ENCODE results near the gene NDUFAF8. TPM values are rescaled to one million over a fixed set of nuclear protein-coding genes. Genes with fewer than 3 reads are reported as not detected.

Gene NDUFAF8
- total RNA-seq, 2 experiments from 2014 or later = 41.6 to 53.7 TPM

DNA sequence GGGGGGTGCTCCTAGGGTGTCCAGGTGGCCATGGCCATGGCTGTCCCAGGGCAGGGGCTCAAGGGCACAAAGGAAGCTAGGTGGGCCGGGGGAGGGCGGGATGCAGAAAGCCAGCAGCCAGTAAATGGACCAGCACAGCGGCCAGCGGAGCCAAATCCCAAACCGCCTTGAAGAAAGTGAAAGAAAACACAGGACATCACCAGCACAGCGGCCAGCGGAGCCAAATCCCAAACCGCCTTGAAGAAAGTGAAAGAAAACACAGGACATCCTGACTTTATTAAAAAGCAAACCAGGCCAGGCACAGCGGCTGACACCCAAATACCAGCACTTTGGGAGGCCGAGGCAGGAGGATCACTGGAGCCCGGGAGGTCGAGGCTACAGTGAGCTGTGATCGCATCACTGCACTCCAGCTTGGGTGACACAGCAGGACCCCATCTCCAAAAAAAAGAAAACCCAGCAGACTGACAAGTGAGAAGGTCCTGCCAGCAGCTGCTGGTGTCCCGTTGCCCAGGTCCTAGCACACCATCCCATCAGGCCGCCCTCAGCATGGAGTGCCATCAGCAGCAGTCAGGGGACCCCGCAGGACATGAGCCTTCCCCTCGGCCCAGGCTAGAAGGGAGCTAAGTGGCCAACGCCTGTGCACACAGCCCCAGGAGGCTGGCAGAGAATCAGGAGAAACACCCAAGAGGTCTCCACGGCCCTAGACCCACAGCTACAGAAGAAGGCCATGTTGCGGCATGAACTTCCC is 39.0 kb downstream of the NDUFAF8 start:
- CTCF ChIA-PET = no interaction called here
- Mint-ChIP-seq H3K9me3 (ENCODE audit: low read depth) (no peaks in the 10 kb centered on the region), H3K27me3 (no peaks in the 10 kb centered on the region), H3K4me3 (no peak overlapping the region), H3K27ac (no peak overlapping the region), H3K36me3 (peaks cover 16% of the 10 kb centered on the region), H3K4me1 (no peaks in the 10 kb centered on the region)
- no peak for ATAC-seq
- no peak for DNase-seq

DNA sequence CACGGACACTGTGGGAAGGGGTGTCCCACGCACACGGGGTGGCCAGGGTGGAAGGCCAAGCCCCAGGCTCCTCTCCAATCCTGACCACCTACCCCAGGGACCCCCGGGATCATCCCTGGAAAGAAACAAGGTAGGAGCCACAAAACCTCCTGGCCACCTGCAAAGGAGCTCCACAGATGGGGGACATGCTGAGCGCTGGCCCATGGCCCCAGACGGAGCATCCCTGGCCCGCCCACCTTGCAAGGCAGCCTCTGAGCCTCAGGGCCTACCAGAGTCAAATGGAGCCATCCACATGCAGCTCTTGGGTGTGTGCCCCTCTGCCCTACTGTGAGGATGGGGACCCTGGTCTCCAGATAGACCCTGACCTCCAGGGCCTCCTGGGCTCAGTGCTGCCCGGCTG is 39.7 kb downstream of the NDUFAF8 start:
- no peaks in the 10 kb centered on the region for H3K27me3 Mint-ChIP-seq
- H3K4me1 Mint-ChIP-seq = no peaks in the 10 kb centered on the region
- H3K36me3 Mint-ChIP-seq = peaks cover 16% of the 10 kb centered on the region
- no peak for ATAC-seq
- H3K4me3 Mint-ChIP-seq = no peak overlapping the region
- DNase-seq = no peak
- H3K27ac Mint-ChIP-seq = no peak overlapping the region
- H3K9me3 Mint-ChIP-seq (ENCODE audit: low read depth) = no peaks in the 10 kb centered on the region
- CTCF ChIA-PET = no interaction called here

DNA sequence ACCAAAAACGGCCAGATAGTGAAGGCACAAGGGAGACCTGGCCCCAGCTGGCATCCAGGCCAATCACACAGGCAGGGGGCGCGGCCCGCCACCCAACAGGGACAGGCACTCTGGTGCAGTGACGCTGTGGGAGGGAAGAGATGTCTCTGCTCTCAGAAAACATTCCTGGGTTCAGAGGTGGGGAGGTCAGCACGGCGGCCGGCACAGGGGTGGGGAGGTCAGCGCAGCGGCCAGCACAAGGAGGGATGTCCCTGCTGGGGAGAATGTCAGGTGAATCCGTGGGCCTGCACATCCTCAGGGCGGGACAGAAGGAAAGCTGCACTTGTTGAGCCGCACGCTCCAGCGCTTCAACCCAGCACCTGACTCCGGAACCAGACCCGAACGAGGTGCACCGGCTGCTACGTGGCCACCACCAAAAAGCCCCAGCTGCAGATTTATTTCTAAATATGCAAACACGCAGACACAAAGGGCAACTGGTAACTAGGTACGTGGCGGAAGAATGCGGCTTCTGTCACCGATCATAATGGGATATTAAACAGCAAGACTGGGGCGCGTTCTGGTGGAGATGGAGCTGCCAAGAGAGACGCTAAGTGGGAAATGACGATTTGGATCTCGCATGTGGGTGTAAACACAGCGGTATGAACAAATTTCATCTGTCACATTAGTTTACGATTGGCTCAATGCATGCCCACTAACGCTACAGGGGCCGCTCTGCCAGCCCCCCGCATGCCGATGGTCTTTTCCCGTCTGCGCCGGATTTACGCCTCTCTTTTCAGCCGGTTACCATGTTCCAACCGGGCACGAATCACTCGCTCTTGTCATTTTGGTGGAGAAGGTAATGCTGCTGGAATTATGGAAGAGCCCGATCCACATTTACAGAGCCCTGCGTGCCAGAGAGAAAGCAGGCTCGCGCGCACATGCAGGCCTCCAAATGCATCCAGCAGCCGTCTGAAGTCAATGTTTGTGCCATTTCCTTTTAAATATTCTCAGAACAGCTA is 40.5 kb downstream of the NDUFAF8 start:
- CTCF ChIA-PET = no interaction called here
- H3K9me3 Mint-ChIP-seq (ENCODE audit: low read depth) = no peaks in the 10 kb centered on the region
- DNase-seq = no peak
- H3K27me3 Mint-ChIP-seq = no peaks in the 10 kb centered on the region
- H3K4me3 Mint-ChIP-seq = no peak overlapping the region
- ATAC-seq = no peak
- peaks cover 4% of the 10 kb centered on the region for H3K4me1 Mint-ChIP-seq
- H3K36me3 Mint-ChIP-seq = peaks cover 19% of the 10 kb centered on the region
- no peak overlapping the region for H3K27ac Mint-ChIP-seq

GRCh38 chr17:81280571-81280970 is 41.5 kb downstream of the NDUFAF8 start:
- ATAC-seq = no peak
- peaks cover 13% of the 10 kb centered on the region for H3K4me1 Mint-ChIP-seq
- no peak overlapping the region for H3K4me3 Mint-ChIP-seq
- no peak overlapping the region for H3K27ac Mint-ChIP-seq
- H3K9me3 Mint-ChIP-seq (ENCODE audit: low read depth) = no peaks in the 10 kb centered on the region
- DNase-seq = no peak
- peaks cover 20% of the 10 kb centered on the region for H3K36me3 Mint-ChIP-seq
- CTCF ChIA-PET = no interaction called here
- H3K27me3 Mint-ChIP-seq = no peaks in the 10 kb centered on the region

DNA sequence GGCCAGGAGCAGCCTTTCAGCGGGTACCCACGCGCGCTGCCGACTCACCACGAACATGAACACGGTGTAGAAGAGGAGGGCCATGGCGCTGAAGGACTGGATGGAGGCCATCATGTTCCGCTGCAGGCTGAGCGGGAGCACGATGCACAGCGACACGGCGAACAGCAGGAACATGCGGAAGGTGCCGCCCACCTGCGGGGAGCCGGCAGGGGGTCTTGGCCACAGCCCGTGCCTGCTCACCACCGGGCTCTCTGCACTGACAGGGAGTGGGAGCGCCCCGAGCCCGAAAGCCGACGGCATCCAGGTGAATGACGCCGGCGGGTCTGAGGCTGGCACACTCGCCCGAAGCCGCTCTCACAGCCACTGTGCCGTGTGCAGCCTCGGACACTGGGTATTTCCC is 43.0 kb downstream of the NDUFAF8 start:
- Mint-ChIP-seq H3K36me3 (peaks cover 18% of the 10 kb centered on the region), H3K27ac (no peak overlapping the region), H3K4me1 (peaks cover 27% of the 10 kb centered on the region), H3K9me3 (ENCODE audit: low read depth) (no peaks in the 10 kb centered on the region), H3K4me3 (no peak overlapping the region), H3K27me3 (no peaks in the 10 kb centered on the region)
- no peak for DNase-seq
- CTCF ChIA-PET = no interaction called here
- no peak for ATAC-seq

GRCh38 chr17:81282876-81283275 is 43.8 kb downstream of the NDUFAF8 start:
- Mint-ChIP-seq H3K9me3 (ENCODE audit: low read depth) (no peaks in the 10 kb centered on the region), H3K4me3 (no peak overlapping the region), H3K27ac (no peak overlapping the region), H3K4me1 (peaks cover 33% of the 10 kb centered on the region), H3K27me3 (no peaks in the 10 kb centered on the region), H3K36me3 (peaks cover 16% of the 10 kb centered on the region)
- CTCF ChIA-PET = interaction anchor here (1.0 kb wide), 1 partner anchor 202 kb away, joined by 3 read pairs; no protein-coding TSS in a partner anchor
- ATAC-seq (no peak), DNase-seq (no peak)

GRCh38 chr17:81285179-81285878 is 46.2 kb downstream of the NDUFAF8 start:
- peak overlapping the region; percentile 89 for H3K27ac Mint-ChIP-seq
- H3K9me3 Mint-ChIP-seq (ENCODE audit: low read depth) = no peaks in the 10 kb centered on the region
- peak; percentile 86 for ATAC-seq
- peaks cover 18% of the 10 kb centered on the region for H3K36me3 Mint-ChIP-seq
- peak overlapping the region; percentile 78 for H3K4me3 Mint-ChIP-seq
- peak; percentile 79 for DNase-seq
- peaks cover 39% of the 10 kb centered on the region for H3K4me1 Mint-ChIP-seq
- CTCF ChIA-PET = interaction anchor here (0.9 to 1.5 kb wide), 5 partner anchors 10 to 199 kb away, joined by 3 to 8 read pairs (median 4); partner anchors contain the start of gene SLC38A10
- no peaks in the 10 kb centered on the region for H3K27me3 Mint-ChIP-seq

- Mint-ChIP-seq H3K4me3 (peak overlapping the region; percentile 78), H3K36me3 (peaks cover 19% of the 10 kb centered on the region), H3K27ac (peak overlapping the region; percentile 89), H3K27me3 (no peaks in the 10 kb centered on the region), H3K4me1 (peaks cover 40% of the 10 kb centered on the region), H3K9me3 (ENCODE audit: low read depth) (no peaks in the 10 kb centered on the region)
- ATAC-seq = no peak
- no peak for DNase-seq
- CTCF ChIA-PET = interaction anchor here (1.3 to 1.5 kb wide), 2 partner anchors 10 to 33 kb away, joined by 4 to 8 read pairs; partner anchors contain the start of gene SLC38A10
Measured at GRCh38 chr17:81285894-81286293, 46.8 kb downstream of the NDUFAF8 start.

GRCh38 chr17:81286491-81287145 is 47.5 kb downstream of the NDUFAF8 start:
- Mint-ChIP-seq H3K9me3 (ENCODE audit: low read depth) (no peaks in the 10 kb centered on the region), H3K27ac (peak overlapping the region; percentile 89), H3K27me3 (no peaks in the 10 kb centered on the region), H3K36me3 (peaks cover 20% of the 10 kb centered on the region), H3K4me1 (peaks cover 45% of the 10 kb centered on the region), H3K4me3 (no peak overlapping the region)
- CTCF ChIA-PET = no interaction called here
- ATAC-seq (no peak), DNase-seq (no peak)

GRCh38 chr17:81287152-81287551 is 48.0 kb downstream of the NDUFAF8 start:
- Mint-ChIP-seq H3K9me3 (ENCODE audit: low read depth) (no peaks in the 10 kb centered on the region), H3K27ac (peak overlapping the region; percentile 47), H3K27me3 (no peaks in the 10 kb centered on the region), H3K4me3 (no peak overlapping the region), H3K4me1 (peaks cover 46% of the 10 kb centered on the region), H3K36me3 (peaks cover 19% of the 10 kb centered on the region)
- ATAC-seq (no peak), DNase-seq (no peak)
- CTCF ChIA-PET = no interaction called here

DNA sequence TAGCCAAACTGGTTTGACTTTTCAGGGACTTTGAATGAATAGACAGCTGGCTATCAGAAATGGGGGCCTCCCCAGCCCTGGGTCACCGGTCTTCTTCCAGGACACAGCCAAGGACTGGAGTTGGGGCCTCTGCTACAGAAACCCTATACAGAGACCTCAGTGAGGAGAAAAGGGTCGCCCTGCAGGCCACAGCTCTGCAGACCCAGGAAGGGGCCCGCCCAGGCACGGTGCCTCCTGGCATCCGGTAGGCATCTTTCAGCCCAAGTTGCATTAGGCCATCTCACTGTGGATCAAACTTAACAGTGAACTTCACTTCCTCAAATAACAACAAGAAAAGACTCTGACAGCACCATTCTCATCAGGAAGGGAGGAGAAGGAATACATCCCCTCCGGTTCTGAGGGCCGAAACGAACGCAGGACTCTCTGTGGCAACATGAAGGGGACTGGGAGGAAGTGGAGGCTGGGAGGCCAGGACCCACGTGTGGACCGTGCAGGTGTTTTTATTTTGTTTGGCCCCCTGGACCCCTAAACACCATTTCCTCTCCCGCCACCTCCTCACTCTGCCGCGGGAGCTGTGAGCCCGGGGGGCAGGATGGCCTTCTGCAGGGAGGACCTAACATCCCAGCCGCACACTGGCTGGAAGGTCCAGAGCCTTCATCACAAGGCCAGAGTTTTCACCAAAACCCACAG is 48.8 kb downstream of the NDUFAF8 start:
- H3K4me1 Mint-ChIP-seq = peaks cover 50% of the 10 kb centered on the region

DNA sequence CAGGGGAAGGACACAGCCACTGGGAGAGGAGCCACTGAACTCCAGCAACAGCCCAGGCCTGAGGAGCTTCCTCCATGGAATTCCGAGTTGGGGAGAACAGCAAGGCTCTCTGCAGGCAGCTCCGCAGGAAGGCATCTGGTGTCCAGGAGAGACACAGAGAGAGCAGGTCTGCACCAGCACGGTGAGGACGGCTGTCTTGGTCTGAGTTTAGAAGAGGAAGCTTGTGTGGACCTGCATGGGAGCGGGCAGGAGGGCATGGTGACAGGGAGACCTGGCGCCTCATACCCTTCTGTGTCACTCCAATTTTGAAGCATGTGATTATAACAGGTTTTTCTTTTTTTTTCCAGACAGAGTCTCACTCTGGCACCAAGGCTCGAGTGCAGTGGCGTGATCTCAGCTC is 49.6 kb downstream of the NDUFAF8 start:
- Mint-ChIP-seq H3K36me3 (peaks cover 21% of the 10 kb centered on the region), H3K4me1 (peaks cover 58% of the 10 kb centered on the region)
- CTCF ChIA-PET = interaction anchor here (0.6 kb wide), 1 partner anchor 79 kb away, joined by 3 read pairs; no protein-coding TSS in a partner anchor

More for the DNA sequence above, 48.8 kb downstream of the NDUFAF8 start:
- CTCF ChIA-PET = interaction anchor here (0.6 kb wide), 1 partner anchor 80 kb away, joined by 3 read pairs; no protein-coding TSS in a partner anchor
- Mint-ChIP-seq H3K9me3 (ENCODE audit: low read depth) (no peaks in the 10 kb centered on the region), H3K4me3 (no peak overlapping the region), H3K27ac (peak overlapping the region; percentile 28), H3K36me3 (peaks cover 19% of the 10 kb centered on the region), H3K27me3 (no peaks in the 10 kb centered on the region)
- DNase-seq = no peak
- no peak for ATAC-seq

More for the DNA sequence above, 49.6 kb downstream of the NDUFAF8 start:
- no peaks in the 10 kb centered on the region for H3K9me3 Mint-ChIP-seq (ENCODE audit: low read depth)
- H3K4me3 Mint-ChIP-seq = no peak overlapping the region
- ATAC-seq (no peak), DNase-seq (no peak)
- H3K27ac Mint-ChIP-seq = peak overlapping the region; percentile 56
- H3K27me3 Mint-ChIP-seq = no peaks in the 10 kb centered on the region

Data from activated CD8-positive, alpha-beta memory T cell treated with anti-CD3 and anti-CD28 coated beads, Interleukin-2, amount 10 ng/mL, durations not matched to agents 7 days and 5 days (primary cell).